GM21619 (cell line): ENCODE results near the gene NCLN.
"Not testable (repeated sequence)": the region's sequence is repeated elsewhere in the genome, so short reads cannot be mapped to it uniquely, and the experiment has no call there.

Experiments used
- ATAC-seq: cut with Tn5 transposase; IDR thresholded peaks from one replicate; pipeline ENCODE4 v1.9.1; 2021; ENCODE audit not compliant: unreplicated experiment

NCLN gene

DNA sequence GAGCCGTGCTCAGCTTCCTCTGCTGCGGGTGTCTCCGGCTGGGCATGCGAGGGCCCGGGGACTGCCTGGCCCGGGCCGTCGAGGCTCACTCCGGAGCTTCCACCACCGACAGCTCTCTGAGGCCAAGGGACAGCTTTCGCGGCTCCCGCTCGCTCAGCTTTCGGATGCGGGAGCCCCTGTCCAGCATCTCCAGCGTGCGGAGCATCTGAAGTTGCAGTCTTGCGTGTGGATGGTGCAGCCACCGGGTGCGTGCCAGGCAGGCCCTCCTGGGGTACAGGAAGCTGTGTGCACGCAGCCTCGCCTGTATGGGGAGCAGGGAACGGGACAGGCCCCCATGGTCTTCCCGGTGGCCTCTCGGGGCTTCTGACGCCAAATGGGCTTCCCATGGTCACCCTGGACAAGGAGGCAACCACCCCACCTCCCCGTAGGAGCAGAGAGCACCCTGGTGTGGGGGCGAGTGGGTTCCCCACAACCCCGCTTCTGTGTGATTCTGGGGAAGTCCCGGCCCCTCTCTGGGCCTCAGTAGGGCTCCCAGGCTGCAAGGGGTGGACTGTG is 5.9 kb upstream of the NCLN start:
- no peak for ATAC-seq

DNA sequence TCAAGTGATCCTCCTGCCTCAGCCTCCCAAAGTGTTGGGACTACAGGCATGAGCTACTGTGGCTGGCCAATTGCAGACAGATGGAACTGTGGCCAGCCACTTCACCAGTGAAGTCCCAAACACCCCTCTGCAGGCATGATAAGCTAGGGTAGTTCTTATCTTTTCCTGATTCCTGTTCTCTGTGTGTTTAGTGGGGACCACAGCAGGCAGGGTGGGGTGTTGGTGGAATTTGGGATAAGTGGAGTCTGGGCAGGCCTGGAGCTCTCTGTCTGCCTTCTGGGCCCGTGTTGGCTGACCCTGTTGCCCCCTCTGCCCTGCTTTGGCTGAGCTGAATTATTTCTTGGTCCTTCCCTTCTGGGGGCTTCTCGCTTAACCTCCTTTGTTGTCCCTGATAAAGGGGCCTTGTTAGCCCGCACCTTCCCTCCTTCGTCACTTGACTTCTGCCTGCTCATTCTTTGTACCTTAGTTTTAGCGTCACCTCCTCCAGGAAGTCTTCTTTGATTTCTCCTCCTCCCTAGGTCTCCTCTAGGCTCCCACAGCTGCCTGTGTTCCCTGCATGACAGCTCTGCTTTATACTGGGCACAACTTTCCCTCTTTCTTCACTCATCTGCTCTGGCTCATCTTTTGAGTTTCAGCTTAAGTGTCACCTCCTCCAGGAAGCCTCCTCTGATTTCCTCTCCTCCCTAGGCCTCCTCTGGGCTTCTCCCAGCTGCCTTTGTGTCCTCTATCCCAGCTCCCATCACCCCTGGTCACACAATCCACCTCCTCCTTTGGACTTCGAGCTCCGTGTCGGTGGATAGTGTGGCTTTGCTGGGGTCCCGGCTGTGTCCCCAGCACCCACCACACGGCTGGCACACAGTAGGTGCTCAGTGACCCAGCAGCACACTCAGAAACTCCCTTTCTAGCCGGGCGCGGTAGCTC is 1.7 kb upstream of the NCLN start:
- ATAC-seq, result no peak

GRCh38 chr19:3184847-3185460 is 776 bp upstream of the NCLN start:
- ATAC-seq, result peak; percentile 20

DNA sequence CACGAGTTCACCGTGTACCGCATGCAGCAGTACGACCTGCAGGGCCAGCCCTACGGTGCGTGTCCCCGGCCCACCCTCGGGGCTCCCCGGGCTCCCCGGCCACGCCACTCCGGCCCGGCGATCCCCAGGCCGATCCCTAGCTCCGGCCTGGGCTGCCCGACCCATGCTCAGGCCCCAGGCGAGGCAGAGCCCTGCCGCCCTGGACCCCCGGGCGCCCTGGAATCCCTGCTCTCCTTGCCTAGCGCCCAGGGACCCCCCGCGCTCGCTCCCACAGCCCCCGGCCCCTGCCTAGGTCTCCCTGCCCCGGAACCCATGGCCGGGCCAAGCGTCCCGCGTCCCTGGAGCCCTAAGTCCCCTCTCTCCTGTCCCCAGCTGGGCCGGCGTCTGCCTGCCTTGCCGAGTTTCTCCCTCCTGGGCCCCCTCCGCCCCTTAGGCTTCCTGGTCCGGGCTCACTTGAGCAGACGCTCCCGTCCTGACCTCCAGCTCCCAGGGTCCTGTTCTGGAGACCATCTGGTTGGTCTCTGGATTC is 494 bp downstream of the NCLN start:
- ATAC-seq, result peak; percentile 4

- no peak for ATAC-seq
These were observed 1.3 kb downstream of the NCLN start for GRCh38 chr19:3186891-3187661.

DNA sequence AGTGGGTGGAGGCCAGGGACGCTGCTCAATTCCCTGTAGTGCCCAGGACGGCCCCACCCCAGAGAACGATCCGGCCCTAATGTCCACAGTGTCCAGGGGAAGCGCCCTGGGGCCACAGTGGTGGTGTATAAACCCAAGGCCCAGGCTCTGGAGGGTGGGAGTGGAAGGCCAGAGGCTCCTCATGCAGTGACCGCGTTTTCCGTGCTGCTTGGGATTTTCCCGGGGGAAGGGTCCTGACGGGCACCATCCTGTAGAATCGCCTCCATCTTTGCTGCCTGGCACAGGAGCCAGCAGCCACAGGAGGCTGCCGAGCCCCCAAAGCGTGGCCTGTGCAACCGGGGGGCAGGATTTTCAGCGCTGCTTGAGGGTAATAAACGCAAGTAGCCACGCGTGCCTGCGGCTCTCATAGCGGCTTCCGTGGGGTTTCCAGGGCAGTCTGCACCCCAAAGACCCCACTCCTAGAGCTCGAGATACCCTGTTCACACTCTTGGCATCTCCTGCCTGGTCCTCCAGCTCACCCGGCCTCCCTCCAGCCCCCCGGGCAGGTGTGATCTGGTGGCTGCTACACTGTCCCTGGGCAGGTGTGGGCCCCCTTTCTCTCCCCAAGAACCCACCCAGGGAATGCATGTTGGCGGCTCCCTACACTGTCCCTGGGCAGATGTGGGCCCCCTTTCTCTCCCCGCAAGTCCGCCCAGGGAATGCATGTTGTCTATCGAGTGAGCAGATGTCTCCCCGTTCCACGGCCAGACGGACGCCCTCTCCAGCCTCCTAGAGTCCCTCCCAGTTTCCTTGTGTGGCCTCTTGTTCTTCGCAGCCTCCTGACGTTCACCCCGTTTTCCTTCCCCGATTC is 2.2 kb downstream of the NCLN start:
- no peak for ATAC-seq

- ATAC-seq, result no peak
These were observed 3.2 kb downstream of the NCLN start for GRCh38 chr19:3188627-3189596.

GRCh38 chr19:3189702-3190469 is 4.2 kb downstream of the NCLN start:
- ATAC-seq, result no peak

- no peak for ATAC-seq
These were observed 4.7 kb downstream of the NCLN start for GRCh38 chr19:3190470-3190770.

- ATAC-seq, result no peak
These were observed 5.4 kb downstream of the NCLN start for GRCh38 chr19:3190921-3191805.

DNA sequence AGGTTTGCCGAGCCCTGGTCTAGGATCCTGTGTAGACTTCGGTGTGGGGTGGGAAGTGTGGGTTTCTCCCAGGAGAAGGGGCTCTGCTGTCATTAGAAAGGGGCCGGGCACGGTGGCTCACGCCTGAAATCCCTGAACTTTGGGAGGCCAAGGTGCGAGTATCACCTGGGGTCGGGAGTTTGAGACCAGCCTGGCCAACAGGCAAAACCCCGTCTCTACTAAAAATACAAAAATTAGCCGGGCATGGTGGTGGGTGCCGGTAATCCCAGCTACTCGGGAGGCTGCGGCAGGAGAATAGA is 6.0 kb downstream of the NCLN start:
- ATAC-seq, result not testable (repeated sequence)

- no peak for ATAC-seq
These were observed 6.5 kb downstream of the NCLN start for GRCh38 chr19:3192228-3192635.

DNA sequence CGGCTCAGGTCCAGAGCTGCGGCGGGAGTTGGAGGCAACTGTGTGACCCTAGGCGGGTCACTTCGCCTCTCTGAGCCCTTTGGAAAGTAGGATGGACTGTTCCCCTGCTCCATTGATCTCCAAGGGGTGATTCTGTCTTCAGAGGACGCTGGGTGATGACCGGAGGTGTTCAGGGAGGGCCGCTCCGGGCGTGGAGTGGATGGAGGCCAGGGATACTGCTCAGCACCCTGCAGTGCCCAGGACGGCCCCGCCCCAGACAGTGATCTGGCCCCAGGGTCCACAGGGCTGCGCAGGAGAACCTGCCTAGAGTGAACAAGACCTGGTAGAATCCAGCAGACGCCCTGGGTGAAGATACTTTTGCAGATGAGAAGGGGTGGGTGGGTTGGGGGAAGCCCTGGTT is 7.0 kb downstream of the NCLN start:
- no peak for ATAC-seq

DNA sequence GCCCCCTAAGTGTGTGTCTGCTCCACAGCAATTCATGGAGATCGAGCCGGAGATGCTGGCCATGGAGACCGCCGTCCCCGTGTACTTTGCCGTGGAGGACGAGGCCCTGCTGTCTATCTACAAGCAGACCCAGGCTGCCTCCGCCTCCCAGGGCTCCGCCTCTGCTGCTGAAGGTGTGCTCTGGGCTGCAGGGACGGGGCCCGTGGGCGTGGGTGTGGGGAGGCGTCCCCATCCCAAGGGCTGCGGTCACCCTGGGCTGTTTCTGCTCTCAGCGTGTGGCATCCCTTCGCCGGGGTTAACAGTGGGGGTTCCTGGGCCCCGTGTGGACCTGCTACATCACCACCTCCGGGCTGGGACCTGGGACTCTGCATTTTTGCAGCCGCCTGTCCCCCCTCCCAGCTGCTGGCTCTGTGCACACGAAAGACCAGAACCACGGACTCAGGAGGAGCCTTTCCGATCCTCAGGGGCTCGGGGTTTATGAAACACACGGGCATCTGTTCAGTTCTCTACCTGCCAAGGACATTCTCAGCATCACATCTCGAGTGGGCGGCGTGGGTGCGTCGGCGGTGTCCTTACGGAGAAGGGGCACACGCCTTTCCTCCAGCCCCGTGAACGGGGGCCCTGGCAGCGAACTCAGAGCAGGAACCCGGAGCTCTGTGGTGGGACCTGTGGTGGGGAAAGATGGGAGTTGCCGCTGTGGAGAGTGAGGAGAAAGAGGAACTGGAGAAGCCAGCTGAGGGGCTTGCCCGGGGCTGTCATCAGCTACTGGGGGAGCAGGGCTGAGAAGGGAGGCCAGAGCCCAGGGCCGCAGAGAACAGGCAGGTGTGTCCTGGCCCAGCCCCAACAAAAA is 7.8 kb downstream of the NCLN start:
- ATAC-seq, result no peak

DNA sequence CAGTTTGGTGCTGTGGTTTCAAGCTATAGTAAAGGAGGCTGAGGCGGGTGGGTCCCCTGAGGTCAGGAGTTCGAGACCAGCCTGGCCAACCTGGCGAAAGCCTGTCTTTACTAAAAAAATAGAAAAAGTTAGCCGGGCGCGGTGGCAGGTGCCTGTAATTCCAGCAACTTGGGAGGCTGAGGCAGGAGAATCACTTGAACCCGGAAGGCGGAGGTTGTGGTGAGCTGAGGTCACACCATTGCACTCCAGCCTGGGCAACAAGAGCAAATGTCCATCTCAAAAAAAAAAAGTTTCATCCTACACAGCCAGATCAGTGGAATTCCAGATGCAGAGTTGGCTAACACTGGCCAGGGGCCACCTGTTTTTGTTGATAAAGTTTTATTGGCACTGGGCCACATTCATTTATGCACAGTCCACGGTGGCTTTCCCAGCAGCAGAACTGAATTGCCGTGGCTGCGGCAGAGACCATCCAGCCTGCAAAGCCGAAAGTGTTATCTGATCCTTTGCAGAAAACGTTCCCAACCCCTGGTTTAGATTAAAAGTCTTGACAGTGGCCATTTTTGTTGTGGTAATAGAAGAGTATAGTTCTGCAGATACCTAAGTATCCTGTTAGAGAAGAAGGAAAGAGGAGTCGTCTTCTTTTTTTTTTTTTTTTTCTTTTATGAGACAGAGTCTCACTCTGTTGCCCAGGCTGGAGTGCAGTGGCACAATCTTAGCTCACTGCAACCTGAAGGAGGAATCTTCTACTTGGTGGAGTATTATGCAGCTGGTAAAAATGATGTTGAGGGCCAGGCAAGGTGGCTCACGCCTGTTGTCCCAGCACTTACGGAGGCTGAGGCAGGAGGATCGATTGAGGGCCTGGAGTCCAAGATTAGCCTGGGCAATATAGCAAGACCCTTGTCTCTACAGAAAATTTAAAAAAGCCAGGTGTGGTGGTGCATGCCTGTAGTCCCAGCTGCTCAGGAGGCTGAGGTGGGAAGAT is 8.7 kb downstream of the NCLN start:
- ATAC-seq, result no peak
